Activated CD4-positive, CD25-positive, alpha-beta regulatory T cell treated with anti-CD3 and anti-CD28 coated beads, Interleukin-2, amount 50 U/mL, for 24 hours (primary cell): ENCODE measurements around the gene CDK1.

Experiments used
- ATAC-seq, 2 donors: fragments of 150-1000 bp; cut with Tn5 transposase; one replicate each; pipeline ENCODE4 v1.10.0; 2021; ENCODE audit warnings: mild to moderate bottlenecking in 1 of 2, moderate library complexity in 1 of 2

Gene CDK1

GRCh38 chr10:60778214-60778970 lies at the start of gene CDK1:
CDK1 (plus strand) TSS chr10:60778478; CDS start chr10:60780166, 1,688 bp downstream.
- peak; percentile 99 for ATAC-seq

DNA sequence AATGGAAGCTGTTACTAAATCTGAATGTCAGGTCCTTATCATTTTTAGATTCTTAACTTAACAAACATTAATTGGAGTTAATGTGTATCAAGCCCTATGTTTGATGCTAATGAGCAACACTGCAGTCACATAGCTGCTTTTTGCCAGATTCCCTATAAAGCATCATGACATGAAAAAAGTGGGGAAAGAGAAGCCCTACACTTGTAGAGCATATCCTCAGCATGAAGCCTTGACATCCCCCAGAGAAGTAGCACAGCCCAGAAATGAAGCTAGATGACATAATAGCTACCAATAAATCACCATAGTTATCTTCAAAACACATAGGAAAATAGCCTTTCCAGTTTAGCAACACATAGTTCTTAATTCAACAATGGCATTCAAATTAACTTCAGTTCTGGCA lies 49.2 kb upstream of the CDK1 start:
- ATAC-seq: no peak

DNA sequence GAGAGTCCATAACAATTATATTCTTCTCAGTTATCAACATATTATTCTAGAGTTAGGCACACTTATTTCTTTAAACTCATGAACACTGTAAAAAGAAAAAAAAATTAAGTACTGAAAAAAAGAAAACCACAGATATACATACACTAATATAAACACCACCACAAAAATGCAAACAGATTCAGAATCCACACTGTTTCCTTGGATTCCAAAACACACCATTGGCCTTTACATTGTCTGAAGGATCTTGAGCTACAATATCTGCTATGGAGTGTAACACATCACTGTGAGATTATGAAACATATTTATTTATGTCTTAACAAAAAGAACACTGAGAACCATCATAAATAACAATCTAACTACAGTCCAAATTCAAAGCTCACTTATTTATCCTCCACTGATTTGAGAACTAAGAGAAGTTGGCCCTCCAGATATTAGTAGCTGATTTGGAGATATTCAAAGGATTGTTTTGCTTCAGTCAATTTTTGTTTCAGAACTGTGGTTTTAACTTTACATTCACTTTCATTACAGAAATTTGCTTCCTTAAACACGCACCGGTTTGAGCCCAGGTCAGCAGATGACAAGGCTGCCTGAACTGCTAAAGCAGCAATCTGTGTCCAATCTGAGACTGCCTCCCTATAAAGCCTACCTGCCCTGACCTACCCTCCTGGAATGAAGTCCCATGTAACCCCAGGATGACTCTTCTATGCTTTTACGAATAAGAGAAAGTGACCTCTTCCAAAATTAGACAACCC lies 47.0 kb upstream of the CDK1 start:
- peak in 1 of 2 donors; percentile 15 for ATAC-seq

- no peak for ATAC-seq
Observed at GRCh38 chr10:60732198-60732806, 46.0 kb upstream of the CDK1 start.

- peak; percentile 19 to 77 for ATAC-seq
Observed at GRCh38 chr10:60732807-60733516, 45.3 kb upstream of the CDK1 start.

DNA sequence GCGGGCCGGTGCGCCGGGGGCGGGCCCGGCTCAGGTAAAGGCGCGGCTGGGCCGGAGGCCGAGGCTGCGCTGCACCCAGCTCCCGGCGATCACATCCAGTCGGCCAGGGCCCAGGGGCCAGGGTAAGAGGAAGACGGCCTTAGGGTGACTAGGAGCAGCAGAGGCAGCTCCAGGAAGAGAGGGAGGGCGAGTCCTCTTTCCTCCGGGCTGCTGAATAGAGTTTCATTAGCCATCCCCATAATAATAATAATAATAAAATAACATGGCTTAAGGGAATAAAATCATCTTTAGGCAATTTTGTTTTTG lies 44.8 kb upstream of the CDK1 start:
- peak in 1 of 2 donors; percentile 67 for ATAC-seq

GRCh38 chr10:60733826-60734225 lies 44.5 kb upstream of the CDK1 start:
- no peak for ATAC-seq

GRCh38 chr10:60734226-60734625 lies 44.1 kb upstream of the CDK1 start:
- ATAC-seq: no peak

DNA sequence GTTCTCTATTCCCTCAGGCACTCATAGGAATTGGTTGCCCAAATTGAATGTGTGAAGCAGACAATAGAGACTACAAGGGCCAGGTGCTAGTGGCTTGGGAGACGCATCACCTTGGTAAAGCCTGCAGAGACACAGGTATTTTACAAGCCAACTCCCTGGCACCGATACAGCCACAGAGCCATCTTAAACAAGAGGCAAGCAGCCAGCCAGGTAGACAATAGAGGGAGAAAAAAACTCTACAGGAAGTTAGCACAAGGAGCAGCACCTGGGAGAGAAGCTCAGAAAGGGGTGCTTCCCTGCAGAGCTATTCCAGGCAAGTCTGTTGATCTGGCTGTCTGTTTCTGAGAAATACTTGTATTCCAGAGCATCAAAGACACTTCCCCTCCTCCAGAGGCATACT lies 43.0 kb upstream of the CDK1 start:
- no peak for ATAC-seq

GRCh38 chr10:60737242-60737641 lies 41.0 kb upstream of the CDK1 start:
- ATAC-seq: no peak

DNA sequence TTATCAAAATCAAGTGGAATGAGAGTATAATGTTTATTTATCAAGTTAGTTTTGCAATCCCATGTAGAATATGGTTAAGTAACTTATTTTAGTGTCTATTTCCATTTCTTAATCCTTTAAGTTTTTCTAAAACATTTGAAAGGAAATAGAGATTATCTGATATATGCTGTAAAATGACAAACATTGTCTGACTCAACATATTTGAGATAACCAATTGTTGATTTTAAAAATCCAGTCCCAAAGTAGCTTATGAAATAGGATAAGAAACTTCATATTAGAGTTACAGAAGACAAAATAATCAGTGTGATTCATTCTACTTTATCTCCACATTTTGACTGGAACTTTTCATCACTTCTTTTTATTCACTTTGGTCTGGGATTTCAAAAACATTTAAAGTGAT lies 38.7 kb upstream of the CDK1 start:
- ATAC-seq: no peak

GRCh38 chr10:60742512-60742911 lies 35.8 kb upstream of the CDK1 start:
- no peak for ATAC-seq

DNA sequence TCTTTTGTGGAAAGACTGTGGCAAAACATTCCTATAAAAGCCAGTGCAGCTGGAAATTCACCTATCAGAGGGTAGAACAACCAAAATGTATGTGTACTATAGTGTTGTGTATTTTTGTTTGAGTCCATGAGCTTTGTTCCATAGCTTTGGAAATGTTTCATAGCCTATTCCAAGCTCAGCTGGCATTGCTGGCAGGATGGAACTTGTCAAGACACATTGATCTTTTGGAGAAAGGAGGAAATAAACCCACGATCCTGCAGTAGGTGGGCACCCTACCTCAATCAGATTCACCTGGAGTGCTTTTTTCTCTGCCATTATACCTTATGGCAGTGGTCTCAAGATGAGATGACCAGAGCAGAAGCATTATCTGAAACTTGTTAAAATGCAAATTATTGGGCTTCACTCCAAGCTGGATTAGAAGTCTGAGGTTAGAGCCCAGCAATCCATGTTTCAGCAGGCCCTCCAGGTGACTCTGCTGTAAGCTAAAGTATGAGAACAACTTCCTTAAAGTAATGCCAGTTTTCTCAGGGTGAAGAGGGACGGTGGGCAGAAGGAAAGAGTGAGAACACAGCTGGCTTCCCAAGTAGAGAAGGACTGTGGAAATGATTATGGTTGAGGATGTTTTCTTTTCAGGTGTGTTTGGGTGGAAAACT lies 30.3 kb upstream of the CDK1 start:
- ATAC-seq: no peak

DNA sequence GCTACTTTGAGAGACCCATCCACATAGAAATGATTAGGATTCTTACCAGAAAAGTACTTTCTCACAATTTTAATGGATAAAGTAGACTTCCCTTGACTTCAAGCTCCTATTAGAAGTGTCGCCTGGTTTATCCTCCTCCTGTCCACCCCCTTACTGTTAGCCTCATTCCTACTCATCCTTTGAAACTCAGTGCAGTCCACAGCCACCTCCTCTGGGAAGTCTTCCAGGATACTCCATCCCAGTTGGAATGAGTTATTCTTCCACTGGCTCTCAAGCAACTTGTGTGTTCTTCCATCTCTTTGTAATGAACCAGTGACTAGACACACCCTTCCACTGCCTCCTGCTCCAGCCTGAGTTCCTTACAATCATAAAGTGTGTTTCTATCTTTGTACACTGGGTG lies 25.1 kb upstream of the CDK1 start:
- ATAC-seq: no peak

DNA sequence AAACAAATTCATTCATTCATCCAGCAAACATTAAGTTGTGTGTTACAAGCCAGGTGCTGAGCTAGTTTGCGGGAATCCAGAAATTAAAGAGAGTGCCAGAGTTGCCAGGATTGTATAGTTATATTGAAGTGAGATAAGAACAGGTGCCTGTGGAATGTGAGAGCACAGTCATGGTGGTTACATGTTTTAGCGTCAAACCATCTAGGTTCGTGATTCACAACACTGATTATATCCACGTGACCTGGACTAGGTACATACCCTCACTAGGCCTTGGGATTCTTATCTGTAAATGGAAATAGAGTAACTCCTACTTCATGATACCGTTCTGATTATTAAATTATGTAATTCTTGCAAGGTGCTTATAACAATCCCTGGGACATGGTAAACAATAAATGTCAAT lies 24.5 kb upstream of the CDK1 start:
- no peak for ATAC-seq

- no peak for ATAC-seq
Observed at GRCh38 chr10:60757420-60757895, 20.8 kb upstream of the CDK1 start.

DNA sequence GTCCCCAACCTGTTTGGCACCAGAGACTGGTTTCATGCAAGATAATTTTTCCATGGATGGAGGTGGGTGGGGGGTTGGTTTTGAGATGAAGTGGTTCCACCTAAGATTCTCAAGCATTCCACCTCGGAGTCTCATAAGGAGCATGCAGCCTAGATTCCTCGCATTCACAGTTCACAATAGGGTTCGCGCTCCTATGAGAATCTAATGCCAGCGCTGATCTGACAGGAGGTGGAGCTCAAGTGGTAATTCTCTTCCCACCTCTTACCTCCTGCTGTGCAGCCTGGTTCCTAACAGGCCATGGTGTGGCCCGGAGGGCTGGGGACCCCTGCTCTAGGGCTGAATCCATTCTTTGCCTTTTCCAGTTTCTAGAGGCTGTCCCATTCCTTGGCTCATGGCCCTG lies 19.1 kb upstream of the CDK1 start:
- no peak for ATAC-seq

DNA sequence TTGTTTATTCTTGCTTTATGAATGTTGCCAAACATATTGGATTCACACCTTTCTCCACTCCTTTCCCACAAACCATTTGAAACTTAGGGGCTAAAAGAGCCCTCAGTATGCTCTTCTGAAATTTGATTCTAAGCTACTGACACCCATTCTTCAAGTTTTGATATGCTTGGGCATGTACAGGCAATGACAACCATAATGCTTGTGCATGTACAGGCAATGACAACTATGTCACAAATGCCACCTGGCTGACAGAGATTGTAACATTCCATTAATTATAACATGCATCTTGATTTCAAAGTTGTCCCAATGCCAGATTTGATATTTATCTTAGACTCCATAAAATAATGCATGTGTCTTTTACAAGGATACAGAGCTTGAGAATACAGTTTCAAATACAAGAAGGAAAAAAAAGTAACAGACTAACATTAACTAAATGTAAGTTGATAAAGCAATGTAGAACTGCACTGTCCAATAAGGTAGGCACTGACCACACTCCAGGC lies 17.5 kb upstream of the CDK1 start:
- no peak for ATAC-seq

GRCh38 chr10:60762554-60762953 lies 15.7 kb upstream of the CDK1 start:
- no peak for ATAC-seq

- no peak for ATAC-seq
Observed at GRCh38 chr10:60767424-60767823, 10.9 kb upstream of the CDK1 start.

- ATAC-seq: no peak
Observed at GRCh38 chr10:60769406-60769805, 8.9 kb upstream of the CDK1 start.

DNA sequence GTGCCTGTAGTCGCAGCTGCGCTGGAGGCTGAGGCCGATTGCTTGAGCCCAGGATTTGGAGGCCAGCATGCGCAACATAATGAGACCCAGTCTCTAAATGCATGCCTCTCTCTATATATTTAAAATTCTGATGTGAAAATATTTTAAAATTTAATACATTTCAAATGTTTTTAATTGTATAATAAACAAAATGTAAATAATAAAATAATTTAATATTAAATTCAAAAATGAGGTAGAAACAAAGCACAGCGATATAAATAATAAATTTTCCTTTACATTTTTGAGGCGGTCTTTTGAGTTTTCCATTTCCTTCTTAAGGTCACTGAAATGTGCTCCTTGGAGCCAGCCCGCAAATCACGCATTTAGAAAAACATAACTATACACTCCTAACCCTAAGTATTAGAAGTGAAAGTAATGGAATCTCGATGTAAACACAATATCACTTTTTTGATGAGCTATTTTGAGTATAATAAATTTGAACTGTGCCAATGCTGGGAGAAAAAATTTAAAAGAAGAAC lies 523 bp upstream of the CDK1 start:
- ATAC-seq: no peak
